Measurements from ENCODE around the gene ODAD3. TPM values are rescaled to one million over a fixed set of nuclear protein-coding genes. Genes with fewer than 3 reads are reported as not detected.

ODAD3 gene
- polyA plus RNA-seq, 4 donors = 0.25 to 0.30 TPM; not detected in 2

DNA sequence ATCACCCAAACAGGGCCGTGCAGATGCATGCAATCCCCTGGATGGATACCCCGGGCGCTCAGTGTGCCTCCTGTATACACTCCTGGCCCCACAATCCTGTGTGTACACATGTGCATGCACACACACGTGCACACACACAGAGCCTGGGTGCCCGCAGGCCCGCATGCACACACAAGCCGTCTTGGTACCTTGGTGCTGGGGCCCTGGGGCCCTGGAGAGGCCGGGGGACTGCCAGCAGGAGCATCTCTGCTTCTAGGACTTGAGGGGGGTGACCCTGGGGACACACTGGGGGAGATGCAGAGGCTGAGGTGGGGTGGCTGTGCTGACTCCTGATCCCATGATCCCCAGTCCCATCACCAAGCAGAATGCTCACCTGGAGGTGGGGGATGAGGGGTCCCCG, 35.3 kb downstream of the ODAD3 start:
- Histone ChIP-seq H3K27me3 (ENCODE audit: control insufficient read depth in 3 of 3, insufficient read depth in 3 of 3, low read length in 3 of 3) (no peaks in the 10 kb centered on the region), H3K27ac (ENCODE audit: low read depth in 1 of 3, low read length in 2 of 3) (no peak overlapping the region), H3K9me3 (ENCODE audit: control insufficient read depth in 2 of 2, insufficient read depth in 1 of 2, low read depth in 1 of 2, low read length in 1 of 2) (no peaks in the 10 kb centered on the region), H3K36me3 (ENCODE audit: control insufficient read depth in 3 of 3, insufficient read depth in 2 of 3, low read depth in 1 of 3, low read length in 3 of 3) (no peaks in the 10 kb centered on the region), H3K4me1 (ENCODE audit: control insufficient read depth in 3 of 3, insufficient read depth in 2 of 3, low read depth in 1 of 3, low read length in 2 of 3) (no peaks in the 10 kb centered on the region), H3K4me3 (ENCODE audit: low read depth in 1 of 3, low read length in 3 of 3) (no peak overlapping the region)
- DNase-seq (no peak), FAIRE-seq (no peak)
- 87 to 90% (median 87%) methylated on average over 9 of the region's 9 CpGs for WGBS, 3 donors

DNA sequence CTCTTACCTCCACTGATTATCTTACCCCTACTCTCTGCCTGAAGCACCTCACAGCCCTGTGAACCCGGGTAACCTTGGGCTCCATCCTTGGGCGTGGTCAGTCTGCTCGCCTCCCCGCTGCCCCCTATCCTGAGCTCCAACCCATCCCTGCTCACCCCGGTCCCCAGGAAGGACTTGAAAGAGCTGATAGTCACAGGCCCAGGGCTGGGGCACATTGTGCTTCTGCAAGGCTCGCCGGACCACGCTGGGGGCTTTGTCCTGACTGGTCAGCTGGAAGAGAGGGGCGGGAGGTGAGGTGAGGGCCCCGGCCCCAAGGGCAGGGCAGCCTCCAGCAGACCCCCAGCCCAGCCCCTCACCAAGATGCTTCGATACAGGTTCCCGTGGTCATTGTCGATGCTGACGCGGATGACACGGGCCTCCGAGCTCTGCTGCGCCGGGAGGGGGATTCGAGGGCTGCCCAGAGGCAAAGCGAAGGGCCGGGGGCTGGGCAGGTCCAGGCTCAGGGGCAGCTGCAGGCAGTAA, 37.8 kb downstream of the ODAD3 start:
- Histone ChIP-seq H3K27ac (ENCODE audit: low read depth in 1 of 3, low read length in 2 of 3) (no peak overlapping the region), H3K9me3 (ENCODE audit: control insufficient read depth in 2 of 2, insufficient read depth in 1 of 2, low read depth in 1 of 2, low read length in 1 of 2) (no peaks in the 10 kb centered on the region), H3K36me3 (ENCODE audit: control insufficient read depth in 3 of 3, insufficient read depth in 2 of 3, low read depth in 1 of 3, low read length in 3 of 3) (no peaks in the 10 kb centered on the region), H3K27me3 (ENCODE audit: control insufficient read depth in 3 of 3, insufficient read depth in 3 of 3, low read length in 3 of 3) (no peaks in the 10 kb centered on the region), H3K4me3 (ENCODE audit: low read depth in 1 of 3, low read length in 3 of 3) (no peak overlapping the region), H3K4me1 (ENCODE audit: control insufficient read depth in 3 of 3, insufficient read depth in 2 of 3, low read depth in 1 of 3, low read length in 2 of 3) (no peaks in the 10 kb centered on the region)
- WGBS, 3 donors = 87 to 89% (median 88%) methylated on average over 22 of the region's 22 CpGs
- FAIRE-seq (no peak), DNase-seq (no peak)

DNA sequence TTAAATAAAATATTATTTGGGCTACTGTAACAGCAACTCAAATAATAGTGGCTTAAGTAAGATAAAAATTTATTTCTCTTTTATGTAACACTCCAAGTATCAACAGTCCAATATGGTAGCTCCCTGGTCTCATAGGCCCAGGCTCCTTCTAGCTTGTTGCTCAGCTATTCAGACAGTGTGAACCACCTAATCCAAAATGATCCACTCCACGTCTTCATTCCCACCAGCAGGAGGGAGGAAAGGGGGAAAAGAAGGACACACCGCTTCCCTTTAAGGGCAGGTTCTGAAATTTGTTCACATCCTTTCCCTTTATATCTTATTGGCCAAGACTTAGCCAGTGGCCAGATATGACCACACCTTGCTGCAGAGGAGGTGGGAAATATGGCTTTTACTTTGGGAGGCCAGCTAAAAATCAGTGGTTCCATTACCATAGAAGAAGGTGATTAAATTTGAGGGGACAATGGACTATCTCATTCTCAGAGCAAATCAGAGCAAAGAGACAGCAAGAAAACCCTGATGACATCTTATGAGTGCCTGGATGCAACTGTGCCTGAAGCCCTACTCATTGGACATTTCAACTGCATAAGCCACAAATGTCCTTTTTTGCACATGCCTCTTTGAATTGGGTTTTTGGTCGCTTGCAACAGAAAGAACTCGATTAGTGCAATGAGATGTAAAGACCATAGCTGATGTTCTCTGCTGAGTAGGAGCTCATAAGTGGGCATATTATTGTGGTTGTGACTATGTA, 43.8 kb downstream of the ODAD3 start:
- Histone ChIP-seq H3K27ac (ENCODE audit: low read depth in 1 of 3, low read length in 2 of 3) (no peak overlapping the region), H3K36me3 (ENCODE audit: control insufficient read depth in 3 of 3, insufficient read depth in 2 of 3, low read depth in 1 of 3, low read length in 3 of 3) (no peaks in the 10 kb centered on the region), H3K4me3 (ENCODE audit: low read depth in 1 of 3, low read length in 3 of 3) (no peak overlapping the region), H3K27me3 (ENCODE audit: control insufficient read depth in 3 of 3, insufficient read depth in 3 of 3, low read length in 3 of 3) (no peaks in the 10 kb centered on the region), H3K9me3 (ENCODE audit: control insufficient read depth in 2 of 2, insufficient read depth in 1 of 2, low read depth in 1 of 2, low read length in 1 of 2) (peaks cover 0 to 5% of the 10 kb centered on the region in 2 donors), H3K4me1 (ENCODE audit: control insufficient read depth in 3 of 3, insufficient read depth in 2 of 3, low read depth in 1 of 3, low read length in 2 of 3) (no peaks in the 10 kb centered on the region)
- FAIRE-seq (no peak), DNase-seq (no peak)
- 73 to 80% (median 78%) methylated on average over 4 of the region's 4 CpGs for WGBS, 3 donors

DNA sequence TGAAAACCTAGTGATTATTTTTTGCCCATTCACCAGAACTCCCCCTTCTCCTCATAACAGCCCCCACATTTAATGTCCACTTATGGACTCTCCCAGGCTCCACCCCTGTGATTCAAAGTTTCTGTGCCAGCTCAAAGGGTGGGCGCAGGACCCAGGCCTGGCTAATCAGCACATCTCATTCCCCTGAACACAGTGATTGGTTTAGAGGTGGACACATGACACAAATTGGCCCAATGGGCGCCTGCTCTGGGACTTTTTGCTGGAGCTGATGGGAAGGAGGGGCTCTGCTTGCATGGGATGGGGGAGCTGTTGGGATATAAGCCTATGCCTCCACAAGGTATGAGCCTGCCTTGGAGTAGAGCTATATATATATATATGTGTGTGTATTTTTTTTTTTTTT, 44.6 kb downstream of the ODAD3 start:
- no peak for DNase-seq
- Histone ChIP-seq H3K27me3 (ENCODE audit: control insufficient read depth in 3 of 3, insufficient read depth in 3 of 3, low read length in 3 of 3) (no peaks in the 10 kb centered on the region), H3K9me3 (ENCODE audit: control insufficient read depth in 2 of 2, insufficient read depth in 1 of 2, low read depth in 1 of 2, low read length in 1 of 2) (peaks cover 0 to 5% of the 10 kb centered on the region in 2 donors), H3K36me3 (ENCODE audit: control insufficient read depth in 3 of 3, insufficient read depth in 2 of 3, low read depth in 1 of 3, low read length in 3 of 3) (no peaks in the 10 kb centered on the region), H3K4me3 (ENCODE audit: low read depth in 1 of 3, low read length in 3 of 3) (no peak overlapping the region), H3K4me1 (ENCODE audit: control insufficient read depth in 3 of 3, insufficient read depth in 2 of 3, low read depth in 1 of 3, low read length in 2 of 3) (no peaks in the 10 kb centered on the region), H3K27ac (ENCODE audit: low read depth in 1 of 3, low read length in 2 of 3) (no peak overlapping the region)
- no peak for FAIRE-seq
- WGBS, 3 donors = 88 to 95% (median 90%) methylated on average over 2 of the region's 2 CpGs

DNA sequence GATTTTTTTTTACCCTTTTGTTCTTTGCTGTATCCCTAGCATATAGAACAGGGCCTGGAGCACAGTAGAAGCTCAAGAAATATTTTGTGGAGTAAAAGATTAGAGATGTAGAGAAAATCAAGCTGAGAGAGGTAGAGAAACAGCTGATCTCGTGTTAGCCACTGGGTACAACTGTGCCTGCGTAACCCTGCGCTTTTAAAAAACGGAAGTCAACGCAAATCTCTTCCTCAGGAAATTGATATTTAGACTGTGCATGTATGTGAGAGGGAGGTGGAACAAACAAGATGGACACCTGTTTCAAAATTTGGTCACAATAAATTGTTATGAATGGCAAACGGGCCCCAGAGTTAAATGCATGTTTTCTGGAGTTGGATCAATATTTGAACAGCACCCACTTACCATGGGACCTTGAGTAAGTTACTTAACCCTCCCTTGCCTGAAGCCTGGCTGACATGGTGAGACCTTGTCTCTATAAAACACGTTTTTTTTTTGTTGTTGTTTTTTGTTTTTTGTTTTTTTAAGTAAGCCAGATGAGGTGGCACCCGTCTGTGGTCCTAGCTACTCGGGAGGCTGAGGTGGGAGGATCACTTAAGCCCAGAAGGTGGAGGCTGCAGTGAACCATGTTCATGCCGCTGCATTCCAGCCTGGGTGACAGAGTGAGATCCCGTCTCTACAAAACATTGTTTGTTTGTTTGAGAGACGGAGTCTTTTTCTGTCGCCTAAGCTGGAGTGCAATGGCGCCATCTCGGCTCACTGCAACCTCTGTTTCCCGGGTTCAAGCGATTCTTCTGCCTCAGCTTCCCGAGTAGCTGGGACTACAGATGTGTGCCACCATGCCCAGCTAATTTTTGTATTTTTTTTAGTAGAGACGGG, 47.5 kb downstream of the ODAD3 start:
- H3K4me3 ChIP-seq (ENCODE audit: low read depth in 1 of 3, low read length in 3 of 3) = no peak overlapping the region
- peaks cover 0 to 9% (median 6%) of the 10 kb centered on the region in 3 donors for H3K27me3 ChIP-seq (ENCODE audit: control insufficient read depth in 3 of 3, insufficient read depth in 3 of 3, low read length in 3 of 3)
- H3K27ac ChIP-seq (ENCODE audit: low read depth in 1 of 3, low read length in 2 of 3) = no peak overlapping the region
- FAIRE-seq (no peak), DNase-seq (no peak)
- peaks cover 2 to 16% (median 4%) of the 10 kb centered on the region in 3 donors for H3K4me1 ChIP-seq (ENCODE audit: control insufficient read depth in 3 of 3, insufficient read depth in 2 of 3, low read depth in 1 of 3, low read length in 2 of 3)
- 69 to 72% (median 72%) methylated on average over 19 of the region's 19 CpGs for WGBS, 3 donors
- peaks cover 0 to 5% of the 10 kb centered on the region in 2 donors for H3K9me3 ChIP-seq (ENCODE audit: control insufficient read depth in 2 of 2, insufficient read depth in 1 of 2, low read depth in 1 of 2, low read length in 1 of 2)
- no peaks in the 10 kb centered on the region for H3K36me3 ChIP-seq (ENCODE audit: control insufficient read depth in 3 of 3, insufficient read depth in 2 of 3, low read depth in 1 of 3, low read length in 3 of 3)

DNA sequence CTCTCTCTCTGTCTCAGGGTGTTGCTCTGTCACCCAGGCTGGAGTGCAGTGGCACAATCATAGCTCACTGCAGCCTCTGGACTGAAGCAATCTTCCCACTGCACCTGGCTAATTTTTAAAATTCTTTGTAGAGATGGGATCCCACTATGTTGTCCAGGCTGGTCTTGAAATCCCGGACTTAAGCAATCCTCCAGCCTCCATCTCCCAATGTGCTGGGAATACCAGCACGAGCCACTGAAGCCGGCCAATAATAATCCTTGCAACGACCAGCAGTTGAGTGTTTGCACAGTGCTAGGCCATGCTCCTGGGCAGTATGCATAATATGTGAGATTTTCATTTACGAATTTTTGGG, 50.2 kb downstream of the ODAD3 start:
- Histone ChIP-seq H3K4me3 (ENCODE audit: low read depth in 1 of 3, low read length in 3 of 3) (no peak overlapping the region), H3K9me3 (ENCODE audit: control insufficient read depth in 2 of 2, insufficient read depth in 1 of 2, low read depth in 1 of 2, low read length in 1 of 2) (no peaks in the 10 kb centered on the region), H3K27ac (ENCODE audit: low read depth in 1 of 3, low read length in 2 of 3) (no peak overlapping the region), H3K4me1 (ENCODE audit: control insufficient read depth in 3 of 3, insufficient read depth in 2 of 3, low read depth in 1 of 3, low read length in 2 of 3) (peaks cover 2 to 27% (median 8%) of the 10 kb centered on the region in 3 donors), H3K27me3 (ENCODE audit: control insufficient read depth in 3 of 3, insufficient read depth in 3 of 3, low read length in 3 of 3) (peaks cover 0 to 14% (median 6%) of the 10 kb centered on the region in 3 donors), H3K36me3 (ENCODE audit: control insufficient read depth in 3 of 3, insufficient read depth in 2 of 3, low read depth in 1 of 3, low read length in 3 of 3) (peaks cover 0 to 7% (median 0%) of the 10 kb centered on the region in 3 donors)
- DNase-seq = no peak
- no peak for FAIRE-seq
- WGBS, 3 donors = 78 to 84% (median 81%) methylated on average over 5 of the region's 5 CpGs

DNA sequence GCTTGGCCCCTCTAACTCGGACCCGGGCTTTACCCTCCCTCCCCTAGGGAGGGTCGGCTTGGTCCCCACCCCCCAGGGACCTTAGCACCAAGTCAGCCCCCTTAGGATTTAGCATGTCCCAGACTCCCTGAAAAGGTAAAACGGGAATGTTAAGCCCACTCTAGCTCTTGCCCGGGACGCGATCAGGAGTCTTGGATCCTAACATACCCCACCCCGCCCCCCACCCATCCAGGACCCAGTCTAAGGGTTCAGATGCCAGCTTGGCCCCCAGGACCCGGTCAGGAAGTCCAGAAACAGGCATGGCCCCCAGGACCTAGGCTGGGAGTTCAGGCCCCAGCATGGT, 51.2 kb downstream of the ODAD3 start:
- Histone ChIP-seq H3K27ac (ENCODE audit: low read depth in 1 of 3, low read length in 2 of 3) (peak overlapping the region in 1 of 3 donors; percentile 74), H3K4me1 (ENCODE audit: control insufficient read depth in 3 of 3, insufficient read depth in 2 of 3, low read depth in 1 of 3, low read length in 2 of 3) (peaks cover 2 to 27% (median 8%) of the 10 kb centered on the region in 3 donors), H3K9me3 (ENCODE audit: control insufficient read depth in 2 of 2, insufficient read depth in 1 of 2, low read depth in 1 of 2, low read length in 1 of 2) (no peaks in the 10 kb centered on the region), H3K27me3 (ENCODE audit: control insufficient read depth in 3 of 3, insufficient read depth in 3 of 3, low read length in 3 of 3) (peaks cover 0 to 14% (median 6%) of the 10 kb centered on the region in 3 donors), H3K4me3 (ENCODE audit: low read depth in 1 of 3, low read length in 3 of 3) (peak overlapping the region in 2 of 3 donors; percentile 24 to 55), H3K36me3 (ENCODE audit: control insufficient read depth in 3 of 3, insufficient read depth in 2 of 3, low read depth in 1 of 3, low read length in 3 of 3) (peaks cover 0 to 12% (median 0%) of the 10 kb centered on the region in 3 donors)
- no peak for FAIRE-seq
- DNase-seq = no peak
- 0 to 1% (median 1%) methylated on average over 9 of the region's 9 CpGs for WGBS, 3 donors

DNA sequence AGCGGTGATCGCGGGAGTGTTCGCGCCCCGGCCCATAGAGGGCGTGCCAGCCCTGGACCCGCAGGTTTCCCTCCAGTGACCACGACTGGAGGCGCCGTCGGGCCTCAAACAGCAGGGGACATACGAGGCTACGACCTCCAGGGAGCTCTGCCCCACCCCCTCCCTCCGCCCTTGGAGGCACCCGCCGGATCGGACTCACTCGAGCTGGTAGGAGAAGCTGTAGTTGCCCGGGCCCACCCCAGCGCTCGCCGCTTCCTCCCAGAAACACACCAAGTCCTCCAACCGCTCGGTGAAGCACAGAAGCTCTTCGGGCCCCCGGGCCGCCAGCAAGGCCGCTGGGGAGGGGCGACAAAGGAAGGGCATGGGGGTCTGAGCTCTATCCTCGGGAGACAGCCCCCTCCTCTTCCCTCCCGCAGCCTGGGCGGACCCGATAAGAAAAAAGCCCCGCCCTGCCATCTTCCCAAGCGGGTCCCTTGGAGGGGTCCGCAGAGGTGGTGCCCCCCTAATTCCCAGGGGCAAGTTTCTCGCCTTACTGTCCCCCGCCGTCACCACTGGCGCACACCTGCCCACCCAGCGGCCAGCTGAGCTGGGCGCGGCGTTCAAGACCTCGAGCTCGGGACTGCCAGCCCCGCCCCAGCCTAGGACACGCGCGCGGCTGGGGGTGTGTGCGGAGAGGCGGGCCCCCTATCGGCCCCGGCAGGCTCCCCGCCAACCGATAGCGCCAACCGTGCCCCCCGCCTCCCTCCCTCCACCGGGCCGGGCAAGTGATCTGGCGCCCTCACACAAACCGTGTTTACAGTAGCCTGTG, 51.8 kb downstream of the ODAD3 start:
- 1% methylated on average over 54 to 65 of the region's 65 CpGs for WGBS, 3 donors
- Histone ChIP-seq H3K4me1 (ENCODE audit: control insufficient read depth in 3 of 3, insufficient read depth in 2 of 3, low read depth in 1 of 3, low read length in 2 of 3) (peaks cover 2 to 27% (median 8%) of the 10 kb centered on the region in 3 donors), H3K27me3 (ENCODE audit: control insufficient read depth in 3 of 3, insufficient read depth in 3 of 3, low read length in 3 of 3) (peaks cover 0 to 14% (median 6%) of the 10 kb centered on the region in 3 donors), H3K27ac (ENCODE audit: low read depth in 1 of 3, low read length in 2 of 3) (peak overlapping the region in 1 of 3 donors; percentile 74), H3K36me3 (ENCODE audit: control insufficient read depth in 3 of 3, insufficient read depth in 2 of 3, low read depth in 1 of 3, low read length in 3 of 3) (peaks cover 0 to 17% (median 0%) of the 10 kb centered on the region in 3 donors), H3K9me3 (ENCODE audit: control insufficient read depth in 2 of 2, insufficient read depth in 1 of 2, low read depth in 1 of 2, low read length in 1 of 2) (no peaks in the 10 kb centered on the region), H3K4me3 (ENCODE audit: low read depth in 1 of 3, low read length in 3 of 3) (peak overlapping the region in 2 of 3 donors; percentile 24 to 55)
- FAIRE-seq (no peak), DNase-seq (peak; percentile 22 to 80)

All from small intestine (tissue), 7 donors.